ENCODE results near the gene NCR1. TPM values are rescaled to one million over a fixed set of nuclear protein-coding genes. Genes with fewer than 3 reads are reported as not detected.
"Not testable (repeated sequence)": the region's sequence is repeated elsewhere in the genome, so short reads cannot be mapped to it uniquely, and the experiment has no call there.

NCR1 gene
- total RNA-seq, 3 donors from 2014 or later, result 0.33 TPM; not detected in 2

- no peak for DNase-seq (ENCODE audit: low spot score in 2 of 2)
These were observed 3.9 kb upstream of the NCR1 start for GRCh38 chr19:54902061-54902460.

GRCh38 chr19:54903303-54903702 is 2.6 kb upstream of the NCR1 start:
- Histone ChIP-seq H3K27ac (no peak overlapping the region), H3K4me3 (no peak overlapping the region), H3K27me3 (peaks cover 0 to 7% of the 10 kb centered on the region in 2 donors), H3K9me3 (no peaks in the 10 kb centered on the region), H3K36me3 (no peaks in the 10 kb centered on the region), H3K4me1 (no peaks in the 10 kb centered on the region)
- TF ChIP-seq POLR2A (IDR thresholded peaks at IDR 0.05) (no peak), POLR2AphosphoS5 (IDR thresholded peaks at IDR 0.05) (no peak), CTCF (IDR thresholded peaks at IDR 0.05) (no peak)
- intact Hi-C loops (cut with DNase I; ENCODE audit: low total_unique reads), result no loop called here
- no peak for DNase-seq (ENCODE audit: low spot score in 2 of 2)

More at GRCh38 chr19:54902061-54902460, 3.9 kb upstream of the NCR1 start:
- Histone ChIP-seq H3K27ac (no peak overlapping the region), H3K36me3 (no peaks in the 10 kb centered on the region), H3K4me3 (no peak overlapping the region), H3K27me3 (peaks cover 0 to 7% of the 10 kb centered on the region in 2 donors), H3K4me1 (no peaks in the 10 kb centered on the region), H3K9me3 (no peaks in the 10 kb centered on the region)
- TF ChIP-seq POLR2AphosphoS5 (IDR thresholded peaks at IDR 0.05) (no peak), CTCF (IDR thresholded peaks at IDR 0.05) (no peak)
- intact Hi-C loops (cut with DNase I; ENCODE audit: low total_unique reads), result no loop called here

DNA sequence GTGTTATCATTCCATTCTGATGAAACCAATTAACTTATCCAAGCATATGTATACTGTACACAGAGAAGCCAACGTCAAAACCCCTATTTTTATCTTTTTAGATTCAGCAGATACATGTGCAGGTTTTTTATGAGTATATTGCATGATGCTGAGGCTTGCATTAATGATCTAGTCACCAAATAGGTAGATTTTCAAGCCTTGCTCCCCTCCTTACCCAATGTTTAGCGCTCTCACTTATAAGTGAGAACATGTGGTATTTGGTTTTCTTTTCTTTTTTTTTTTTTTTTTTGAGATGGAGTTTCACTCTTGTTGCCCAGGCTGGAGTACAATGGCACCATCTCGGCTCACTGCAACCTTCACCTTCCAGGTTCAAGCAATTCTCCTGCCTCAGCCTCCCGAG is 1.7 kb upstream of the NCR1 start:
- H3K4me3 ChIP-seq; intact Hi-C loops (cut with DNase I; ENCODE audit: low total_unique reads); H3K27ac ChIP-seq; H3K4me1 ChIP-seq; H3K27me3 ChIP-seq; H3K9me3 ChIP-seq; H3K36me3 ChIP-seq; DNase-seq (ENCODE audit: low spot score in 2 of 2): not testable (repeated sequence)

- Histone ChIP-seq H3K4me3 (no peak overlapping the region), H3K27me3 (peaks cover 0 to 7% of the 10 kb centered on the region in 2 donors), H3K4me1 (no peaks in the 10 kb centered on the region), H3K9me3 (no peaks in the 10 kb centered on the region), H3K36me3 (no peaks in the 10 kb centered on the region), H3K27ac (no peak overlapping the region)
- intact Hi-C loops (cut with DNase I; ENCODE audit: low total_unique reads), result no loop called here
- no peak for DNase-seq (ENCODE audit: low spot score in 2 of 2)
- no peak for TF ChIP-seq POLR2AphosphoS5 (IDR thresholded peaks at IDR 0.05)
- no peak for TF ChIP-seq POLR2A (IDR thresholded peaks at IDR 0.05)
- TF ChIP-seq CTCF (IDR thresholded peaks at IDR 0.05), result no peak
These were observed 536 bp upstream of the NCR1 start for GRCh38 chr19:54905421-54905802.

DNA sequence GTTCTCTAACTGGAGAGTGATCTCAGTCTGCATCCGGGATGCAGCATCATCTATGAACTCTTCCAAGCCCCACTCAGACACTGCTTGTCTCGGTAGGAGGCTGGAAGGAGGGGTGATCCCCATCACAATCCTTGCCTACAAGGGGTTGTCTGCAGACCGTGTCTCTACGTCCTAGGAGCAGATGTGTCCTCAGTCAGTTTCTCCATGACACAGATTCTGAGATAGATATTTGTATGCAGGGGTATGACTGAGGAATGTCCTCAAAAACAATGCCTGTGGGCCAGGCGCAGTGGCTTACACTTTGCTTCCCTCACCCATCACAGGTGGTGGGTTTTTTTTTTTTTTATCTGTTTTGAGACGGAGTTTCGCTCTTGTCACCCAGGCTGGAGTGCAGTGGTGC is 871 bp downstream of the NCR1 start:
- DNase-seq (ENCODE audit: low spot score in 2 of 2), result no peak
- no peak overlapping the region for H3K27ac ChIP-seq

DNA sequence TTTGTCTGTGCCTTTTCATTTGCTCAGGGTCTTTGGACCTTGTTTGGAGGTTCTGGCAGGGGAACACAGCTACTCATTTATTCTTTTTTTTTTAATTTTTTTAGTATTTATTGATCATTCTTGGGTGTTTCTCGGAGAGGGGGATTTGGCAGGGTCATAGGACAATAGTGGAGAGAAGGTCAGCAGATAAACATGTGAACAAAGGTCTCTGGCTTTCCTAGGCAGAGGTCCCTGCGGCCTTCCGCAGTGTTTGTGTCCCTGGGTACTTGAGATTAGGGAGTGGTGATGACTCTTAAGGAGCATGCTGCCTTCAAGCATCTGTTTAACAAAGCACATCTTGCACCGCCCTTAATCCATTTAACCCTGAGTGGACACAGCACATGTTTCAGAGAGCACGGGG is 2.0 kb downstream of the NCR1 start:
- H3K27ac ChIP-seq; H3K27me3 ChIP-seq; DNase-seq (ENCODE audit: low spot score in 2 of 2); H3K4me1 ChIP-seq; H3K9me3 ChIP-seq; H3K36me3 ChIP-seq; intact Hi-C loops (cut with DNase I; ENCODE audit: low total_unique reads); H3K4me3 ChIP-seq: not testable (repeated sequence)

More for the DNA sequence above, 871 bp downstream of the NCR1 start:
- no peaks in the 10 kb centered on the region for H3K9me3 ChIP-seq
- H3K4me3 ChIP-seq, result no peak overlapping the region
- H3K4me1 ChIP-seq, result no peaks in the 10 kb centered on the region
- peaks cover 0 to 7% of the 10 kb centered on the region in 2 donors for H3K27me3 ChIP-seq
- TF ChIP-seq POLR2AphosphoS5 (IDR thresholded peaks at IDR 0.05), result no peak
- TF ChIP-seq CTCF (IDR thresholded peaks at IDR 0.05), result no peak
- TF ChIP-seq POLR2A (IDR thresholded peaks at IDR 0.05), result no peak
- H3K36me3 ChIP-seq, result no peaks in the 10 kb centered on the region
- intact Hi-C loops (cut with DNase I; ENCODE audit: low total_unique reads), result no loop called here
